ENCODE results near the gene CCDC18. TPM values are rescaled to one million over a fixed set of nuclear protein-coding genes. Genes with fewer than 3 reads are reported as not detected.
A peak's percentile ranks its signal among the peaks of the same experiment; 100 is the strongest.

Gene CCDC18
- 1 to 10 TPM; 1.4 to 4.6 (median 1.8) TPM for total RNA-seq

- TF ChIP-seq CTCF (IDR thresholded peaks at IDR 0.05), result no peak
- TF ChIP-seq POLR2A (IDR thresholded peaks at IDR 0.05; ENCODE audit: low read depth), result no peak
- no peak for TF ChIP-seq EP300 (IDR thresholded peaks at IDR 0.05)
- TF ChIP-seq POLR2AphosphoS5 (IDR thresholded peaks at IDR 0.05), result no peak
- H3K4me3 ChIP-seq, result peak within 1 kb of the TSS; percentile 72 to 93 (median 87)
- intact Hi-C loops (cut with DNase I), result loop anchor here (5.0 to 10.0 kb wide), 2 partner anchors 99 to 164 kb away; partner anchors contain the start of gene DR1
- H3K9me3 ChIP-seq, result no peaks in the 10 kb centered on the region
- peak within 1 kb of the TSS; percentile 95 to 100 (median 100) for H3K27ac ChIP-seq (replicated peaks in 1 of 4)
- no peak for DNase-seq (ENCODE audit: extremely low spot score)
- peaks cover 18 to 40% (median 39%) of the 10 kb centered on the region in 4 donors for H3K4me1 ChIP-seq
- H3K36me3 ChIP-seq, result peaks cover 0 to under 1% (median 0%) of the 10 kb centered on the region in 4 donors
- no peaks in the 10 kb centered on the region for H3K27me3 ChIP-seq
- WGBS, result 3% methylated on average over 34 of the region's 43 CpGs
Measured at GRCh38 chr1:93180723-93181613, at the start of gene CCDC18. CCDC18 (plus strand) TSS chr1:93180724; CDS start chr1:93183362, 2,638 bp downstream.

DNA sequence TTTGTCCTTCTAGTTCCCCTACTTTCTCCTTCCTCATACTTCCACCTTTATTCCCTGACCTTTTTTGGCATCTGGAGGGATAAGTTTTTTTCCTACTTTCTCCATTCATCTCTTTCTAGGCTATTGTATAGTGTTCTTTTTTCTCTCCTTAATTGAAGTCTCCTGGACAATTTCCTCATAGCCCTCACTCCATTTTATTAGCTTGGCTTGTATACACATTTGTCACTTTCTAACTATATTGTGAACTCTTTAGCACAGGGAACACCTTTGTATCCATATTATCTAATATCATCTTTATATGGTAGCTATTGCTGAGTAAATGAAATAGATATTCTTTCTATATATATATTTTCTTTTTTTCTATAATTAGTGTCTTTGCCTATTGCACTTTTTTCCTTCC, 47.9 kb upstream of the CCDC18 start:
- TF ChIP-seq POLR2A (IDR thresholded peaks at IDR 0.05; ENCODE audit: low read depth) (no peak), EP300 (IDR thresholded peaks at IDR 0.05) (no peak), POLR2AphosphoS5 (IDR thresholded peaks at IDR 0.05) (no peak), CTCF (IDR thresholded peaks at IDR 0.05) (no peak)
- H3K4me1 ChIP-seq, result no peaks in the 10 kb centered on the region
- intact Hi-C loops (cut with DNase I), result no loop called here
- no peaks in the 10 kb centered on the region for H3K9me3 ChIP-seq
- H3K27me3 ChIP-seq, result no peaks in the 10 kb centered on the region
- H3K36me3 ChIP-seq, result peaks cover 21 to 76% (median 32%) of the 10 kb centered on the region in 4 donors
- no peak overlapping the region for H3K4me3 ChIP-seq
- no peak for DNase-seq (ENCODE audit: extremely low spot score)
- H3K27ac ChIP-seq (replicated peaks in 1 of 4), result no peak overlapping the region

- Histone ChIP-seq H3K27me3 (no peaks in the 10 kb centered on the region), H3K36me3 (peaks cover 21 to 83% (median 39%) of the 10 kb centered on the region in 4 donors), H3K4me1 (no peaks in the 10 kb centered on the region), H3K9me3 (no peaks in the 10 kb centered on the region), H3K27ac (replicated peaks in 1 of 4) (no peak overlapping the region), H3K4me3 (no peak overlapping the region)
- DNase-seq (ENCODE audit: extremely low spot score), result no peak
- no peak for TF ChIP-seq EP300 (IDR thresholded peaks at IDR 0.05)
- TF ChIP-seq CTCF (IDR thresholded peaks at IDR 0.05), result no peak
- TF ChIP-seq POLR2AphosphoS5 (IDR thresholded peaks at IDR 0.05), result no peak
- no peak for TF ChIP-seq POLR2A (IDR thresholded peaks at IDR 0.05; ENCODE audit: low read depth)
- intact Hi-C loops (cut with DNase I), result no loop called here
- 94% methylated on average over 5 of the region's 5 CpGs for WGBS
Measured at GRCh38 chr1:93136445-93136844, 44.1 kb upstream of the CCDC18 start.

DNA sequence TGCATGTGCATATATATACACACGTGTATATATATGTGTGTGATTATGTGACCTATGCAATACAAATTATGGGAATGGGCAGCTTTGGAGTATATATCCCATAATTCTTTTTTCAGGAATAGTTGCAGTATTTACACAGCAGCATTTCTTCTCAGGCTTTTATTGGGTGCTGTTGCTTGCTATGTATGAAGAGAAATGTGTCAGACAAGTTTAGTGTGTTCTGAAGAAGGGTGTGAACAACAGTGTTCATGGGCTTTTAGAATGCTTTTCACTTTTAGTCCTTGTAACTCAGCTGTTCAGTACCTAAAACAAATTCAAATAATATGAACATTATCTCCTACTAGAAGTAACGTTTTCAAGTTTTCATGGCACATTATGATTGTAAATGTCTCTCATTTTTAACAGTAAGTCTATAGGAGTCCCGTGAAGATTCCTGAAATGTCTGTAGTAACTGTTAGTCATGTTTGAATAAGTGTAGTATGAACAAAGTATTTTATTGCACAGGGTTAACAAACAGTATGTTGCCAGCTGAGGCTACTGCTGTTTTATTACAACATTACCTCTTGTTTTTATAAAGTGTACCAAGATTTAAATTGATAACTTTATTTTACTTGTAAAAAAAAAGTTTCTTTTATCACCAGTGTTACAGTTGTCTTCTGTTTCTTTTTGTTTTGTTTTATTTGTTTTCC, 42.8 kb upstream of the CCDC18 start:
- peaks cover 21 to 71% (median 39%) of the 10 kb centered on the region in 4 donors for H3K36me3 ChIP-seq
- TF ChIP-seq POLR2AphosphoS5 (IDR thresholded peaks at IDR 0.05) (no peak), CTCF (IDR thresholded peaks at IDR 0.05) (no peak), POLR2A (IDR thresholded peaks at IDR 0.05; ENCODE audit: low read depth) (no peak), EP300 (IDR thresholded peaks at IDR 0.05) (no peak)
- WGBS, result 53% methylated on average over 3 of the region's 3 CpGs

More for the DNA sequence above, 42.8 kb upstream of the CCDC18 start:
- intact Hi-C loops (cut with DNase I), result no loop called here
- no peaks in the 10 kb centered on the region for H3K9me3 ChIP-seq
- DNase-seq (ENCODE audit: extremely low spot score), result no peak
- no peak overlapping the region for H3K27ac ChIP-seq (replicated peaks in 1 of 4)
- no peaks in the 10 kb centered on the region for H3K27me3 ChIP-seq
- no peak overlapping the region for H3K4me3 ChIP-seq
- peaks cover 0 to 2% (median 0%) of the 10 kb centered on the region in 4 donors for H3K4me1 ChIP-seq

Measured in esophagus muscularis mucosa (tissue), 4 donors.